GM06990 (cell line): ENCODE measurements around the gene POGZ.

Experiments
- DNase-seq: peaks from one replicate; pipeline ENCODE4 v3.0.0-alpha.2; 2011; ENCODE audit not compliant: insufficient read length; ENCODE audit errors: extremely low read depth
- H3K27me3 ChIP-seq: replicated peaks from 2 replicates; pipeline ENCODE4 v1.6.0; 2011; ENCODE audit warnings: low read length; ENCODE audit not compliant: control insufficient read depth, insufficient read depth
- H3K36me3 ChIP-seq: 2 replicates; pipeline ENCODE4 v1.5.1; 2011; ENCODE audit warnings: low read length; ENCODE audit not compliant: control insufficient read depth, insufficient read depth
- H3K4me3 ChIP-seq: replicated peaks from 2 replicates; pipeline ENCODE4 v1.5.1; 2011; ENCODE audit warnings: low read depth, mild to moderate bottlenecking, control low read depth, low read length
- TF ChIP-seq, protein P1 (sequence below): IDR thresholded peaks from 2 replicates; pipeline ENCODE4 v1.5.1; 2011; ENCODE audit warnings: low read length, control low read depth, mild to moderate bottlenecking, inconsistent platforms; ENCODE audit not compliant: insufficient read depth, poor library complexity, severe bottlenecking

Gene POGZ

DNA sequence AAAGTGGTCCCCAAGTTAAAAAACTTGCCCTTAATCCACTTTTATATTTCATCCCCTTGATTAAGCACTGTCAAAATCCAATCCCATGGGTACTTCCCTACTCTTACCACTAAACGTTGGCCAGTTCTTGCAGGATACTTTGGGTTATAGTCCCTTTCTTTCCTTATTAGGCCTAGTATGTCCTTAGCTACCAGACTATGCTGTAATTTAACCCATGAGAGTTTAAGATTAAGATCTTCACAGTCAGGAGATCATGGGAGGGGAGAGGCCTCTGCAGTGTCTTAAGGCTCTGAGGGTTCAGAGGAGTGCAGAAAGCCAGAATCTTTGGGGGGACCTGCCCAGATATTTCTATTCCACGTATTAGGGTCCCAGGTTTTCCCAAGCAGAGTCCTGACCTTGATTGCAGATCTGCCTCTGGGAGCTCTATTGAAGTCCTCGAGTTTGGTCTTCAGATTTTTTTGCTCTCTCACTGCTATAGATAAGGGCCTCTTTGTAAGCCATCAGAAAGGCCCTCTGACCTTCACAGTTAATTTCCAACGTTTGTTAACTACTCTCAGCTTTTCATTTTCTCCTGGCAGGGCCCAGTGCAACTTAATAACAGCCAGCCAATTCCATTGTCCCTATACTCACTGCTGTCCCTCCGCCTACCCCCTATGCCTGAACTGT is 42.9 kb upstream of the POGZ start:
- no peaks in the 10 kb centered on the region; the same call in 1 of the 2 replicates for H3K27me3 ChIP-seq
- TF ChIP-seq, protein P1, sequence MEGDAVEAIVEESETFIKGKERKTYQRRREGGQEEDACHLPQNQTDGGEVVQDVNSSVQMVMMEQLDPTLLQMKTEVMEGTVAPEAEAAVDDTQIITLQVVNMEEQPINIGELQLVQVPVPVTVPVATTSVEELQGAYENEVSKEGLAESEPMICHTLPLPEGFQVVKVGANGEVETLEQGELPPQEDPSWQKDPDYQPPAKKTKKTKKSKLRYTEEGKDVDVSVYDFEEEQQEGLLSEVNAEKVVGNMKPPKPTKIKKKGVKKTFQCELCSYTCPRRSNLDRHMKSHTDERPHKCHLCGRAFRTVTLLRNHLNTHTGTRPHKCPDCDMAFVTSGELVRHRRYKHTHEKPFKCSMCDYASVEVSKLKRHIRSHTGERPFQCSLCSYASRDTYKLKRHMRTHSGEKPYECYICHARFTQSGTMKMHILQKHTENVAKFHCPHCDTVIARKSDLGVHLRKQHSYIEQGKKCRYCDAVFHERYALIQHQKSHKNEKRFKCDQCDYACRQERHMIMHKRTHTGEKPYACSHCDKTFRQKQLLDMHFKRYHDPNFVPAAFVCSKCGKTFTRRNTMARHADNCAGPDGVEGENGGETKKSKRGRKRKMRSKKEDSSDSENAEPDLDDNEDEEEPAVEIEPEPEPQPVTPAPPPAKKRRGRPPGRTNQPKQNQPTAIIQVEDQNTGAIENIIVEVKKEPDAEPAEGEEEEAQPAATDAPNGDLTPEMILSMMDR = no peak
- no peak overlapping the region for H3K4me3 ChIP-seq
- no peak for DNase-seq
- H3K36me3 ChIP-seq = no peaks in the 10 kb centered on the region

DNA sequence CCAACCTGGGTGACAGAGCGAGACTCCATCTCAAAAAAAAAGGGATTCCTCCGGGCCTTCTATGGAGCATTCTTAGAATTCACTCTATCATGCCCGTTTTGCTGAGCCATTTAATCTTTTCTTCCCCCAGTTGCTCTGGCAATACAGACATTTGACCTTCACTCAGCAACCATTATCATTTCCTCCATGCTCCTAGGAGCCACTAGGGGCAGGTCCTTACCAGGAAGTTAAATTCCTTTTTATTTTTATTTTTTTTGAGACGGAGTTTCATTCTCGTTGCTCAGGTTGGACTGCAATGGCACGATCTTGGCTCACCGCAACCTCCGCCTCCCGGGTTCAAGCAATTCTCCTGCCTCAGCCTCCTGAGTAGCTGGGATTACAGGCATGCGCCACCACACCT is 42.2 kb upstream of the POGZ start:
- Histone ChIP-seq H3K36me3 (no peaks in the 10 kb centered on the region), H3K27me3 (no peaks in the 10 kb centered on the region; the same call in 1 of the 2 replicates), H3K4me3 (no peak overlapping the region)
- TF ChIP-seq, protein P1 = peak; percentile 29
- DNase-seq = no peak

DNA sequence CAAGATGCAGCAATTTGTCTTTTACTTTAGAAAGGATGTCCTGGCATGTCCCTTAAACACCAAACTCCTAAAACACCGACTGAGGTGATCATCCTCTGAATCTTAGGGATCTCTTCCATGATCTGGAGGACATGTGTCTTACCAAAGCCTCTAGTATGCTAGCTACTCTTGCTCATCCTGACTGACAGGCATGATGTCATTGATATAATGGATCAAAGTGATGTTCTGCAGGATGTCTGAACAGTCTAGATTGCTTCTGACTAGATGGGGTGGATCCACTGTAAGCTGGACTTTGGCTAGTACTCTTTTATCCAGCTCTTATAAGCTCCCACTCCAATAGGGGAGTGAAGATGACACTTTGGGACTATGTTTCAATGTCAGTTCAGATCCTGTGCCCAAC is 40.6 kb upstream of the POGZ start:
- DNase-seq = no peak
- Histone ChIP-seq H3K4me3 (no peak overlapping the region), H3K27me3 (no peaks in the 10 kb centered on the region; the same call in 1 of the 2 replicates), H3K36me3 (no peaks in the 10 kb centered on the region)
- TF ChIP-seq, protein P1 = no peak

DNA sequence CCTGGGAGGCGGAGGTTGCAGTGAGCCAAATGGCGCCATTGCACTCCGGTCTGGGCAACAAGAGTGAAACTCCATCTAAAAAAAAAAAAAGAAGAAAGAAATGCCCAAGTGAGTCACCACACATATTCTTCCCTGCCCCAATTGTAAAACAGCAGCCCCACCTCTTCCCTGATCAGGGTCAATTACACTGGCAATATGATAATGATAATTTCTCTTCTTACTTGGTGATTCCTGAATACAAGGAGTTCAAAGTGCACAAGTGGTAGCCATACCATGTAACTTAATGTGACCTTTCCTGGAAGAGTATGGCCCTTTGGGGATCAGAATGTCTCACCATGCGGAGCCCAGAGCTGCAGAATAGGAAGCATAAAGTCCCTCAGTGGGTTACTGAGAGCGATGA is 40.1 kb upstream of the POGZ start:
- DNase-seq = no peak
- H3K36me3 ChIP-seq = no peaks in the 10 kb centered on the region
- no peak overlapping the region for H3K4me3 ChIP-seq
- TF ChIP-seq, protein P1 = no peak
- no peaks in the 10 kb centered on the region; the same call in 1 of the 2 replicates for H3K27me3 ChIP-seq

DNA sequence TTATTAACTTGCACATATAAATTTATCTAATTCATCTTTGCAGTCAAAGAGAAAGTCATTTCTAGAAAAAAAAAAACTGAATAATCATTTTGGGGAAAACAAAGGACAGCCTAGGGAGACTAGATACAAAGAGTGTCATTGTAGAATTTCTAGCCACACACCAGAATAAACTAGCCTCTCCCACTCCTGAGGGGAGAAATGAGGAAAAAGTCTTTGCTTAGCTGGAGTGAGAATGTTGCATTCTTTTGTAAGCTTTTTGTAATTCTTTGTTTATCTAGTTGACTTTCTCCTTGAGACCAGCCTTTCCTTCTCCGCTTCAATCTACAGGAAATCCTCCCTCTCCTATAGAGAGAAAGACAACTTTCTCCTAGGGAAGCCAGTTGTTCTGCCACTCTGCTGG is 36.0 kb upstream of the POGZ start:
- Histone ChIP-seq H3K27me3 (no peaks in the 10 kb centered on the region), H3K4me3 (no peak overlapping the region), H3K36me3 (no peaks in the 10 kb centered on the region)
- TF ChIP-seq, protein P1 = no peak
- DNase-seq = no peak
